Trophoblast cell (in vitro differentiated cells and primary cell): ENCODE measurements around the gene RPL18A.

Experiments
- DNase-seq, 2 donors: peaks; one replicate each; pipeline ENCODE4 v3.0.0-alpha.2; 2016
- H2AFZ ChIP-seq: 2 replicates; pipeline ENCODE4 v1.6.1; 2013; ENCODE audit warnings: low read length, moderate library complexity, mild to moderate bottlenecking; ENCODE audit not compliant: insufficient read depth, poor library complexity
- H2AK5ac ChIP-seq: 2 replicates; pipeline ENCODE4 v1.6.1; 2013; ENCODE audit warnings: mild to moderate bottlenecking, low read length
- H2BK120ac ChIP-seq: 2 replicates; pipeline ENCODE4 v1.6.1; 2013; ENCODE audit warnings: low read length, mild to moderate bottlenecking, moderate library complexity; ENCODE audit not compliant: insufficient read depth, poor library complexity
- H2BK12ac ChIP-seq: 2 replicates; pipeline ENCODE4 v1.6.1; 2013; ENCODE audit warnings: mild to moderate bottlenecking, low read length, moderate library complexity
- H2BK5ac ChIP-seq: 2 replicates; pipeline ENCODE4 v1.6.1; 2013; ENCODE audit warnings: low read length, low read depth, moderate library complexity, mild to moderate bottlenecking; ENCODE audit not compliant: poor library complexity
- H3K14ac ChIP-seq: 2 replicates; pipeline ENCODE4 v1.6.1; 2013; ENCODE audit warnings: mild to moderate bottlenecking, low read length
- H3K18ac ChIP-seq: 2 replicates; pipeline ENCODE4 v1.6.1; 2013; ENCODE audit warnings: mild to moderate bottlenecking, low read length
- H3K23ac ChIP-seq: 2 replicates; pipeline ENCODE4 v1.6.1; 2013; ENCODE audit warnings: low read length
- H3K27ac ChIP-seq: 2 replicates; pipeline ENCODE4 v1.5.1; 2013; ENCODE audit warnings: low read depth, mild to moderate bottlenecking, inconsistent platforms, low read length, moderate library complexity
- H3K27me3 ChIP-seq: 2 replicates; pipeline ENCODE4 v1.6.1; 2013; ENCODE audit warnings: inconsistent platforms, mild to moderate bottlenecking, low read length, moderate library complexity; ENCODE audit not compliant: insufficient read depth
- H3K36me3 ChIP-seq, 2 experiments: 1 replicate in 1 of 2; 2 replicates in 1 of 2; pipeline ENCODE4 v1.6.1; 2013; ENCODE audit warnings: low read length in 2 of 2, mild to moderate bottlenecking in 2 of 2, moderate library complexity in 1 of 2; ENCODE audit not compliant: insufficient read depth in 2 of 2, control insufficient read depth in 1 of 2
- H3K4ac ChIP-seq: 2 replicates; pipeline ENCODE4 v1.6.1; 2013; ENCODE audit warnings: low read depth, mild to moderate bottlenecking, low read length, moderate library complexity
- H3K4me1 ChIP-seq, 2 experiments: 1 replicate in 1 of 2; 2 replicates in 1 of 2; pipeline ENCODE4 v1.6.1; 2013; ENCODE audit warnings: low read length in 2 of 2, mild to moderate bottlenecking in 2 of 2, moderate library complexity in 1 of 2; ENCODE audit not compliant: insufficient read depth in 2 of 2, control insufficient read depth in 1 of 2
- H3K4me2 ChIP-seq: 2 replicates; pipeline ENCODE4 v1.6.1; 2013; ENCODE audit warnings: inconsistent platforms, mild to moderate bottlenecking, low read length, moderate library complexity
- H3K4me3 ChIP-seq: 2 replicates; pipeline ENCODE4 v1.5.1; 2013; ENCODE audit warnings: mild to moderate bottlenecking, low read depth, low read length, inconsistent platforms
- H3K79me1 ChIP-seq: one replicate; pipeline ENCODE4 v1.6.1; 2013; ENCODE audit warnings: low read length
- H3K79me2 ChIP-seq: 2 replicates; pipeline ENCODE4 v1.6.1; 2013; ENCODE audit warnings: low read length, mild to moderate bottlenecking; ENCODE audit not compliant: control insufficient read depth, insufficient read depth, poor library complexity
- H3K9ac ChIP-seq: 2 replicates; pipeline ENCODE4 v1.6.1; 2013; ENCODE audit warnings: mild to moderate bottlenecking, low read length
- H3K9me3 ChIP-seq: 2 replicates; pipeline ENCODE4 v1.6.1; 2013; ENCODE audit warnings: low read depth, mild to moderate bottlenecking, control low read depth, inconsistent platforms, low read length; ENCODE audit not compliant: insufficient read depth
- H4K12ac ChIP-seq: 2 replicates; pipeline ENCODE4 v1.6.1; 2013; ENCODE audit warnings: low read depth, mild to moderate bottlenecking, low read length, moderate library complexity
- H4K8ac ChIP-seq: 2 replicates; pipeline ENCODE4 v1.6.1; 2013; ENCODE audit warnings: low read depth, mild to moderate bottlenecking, low read length, moderate library complexity
- H4K91ac ChIP-seq: one replicate; pipeline ENCODE4 v1.6.1; 2013; ENCODE audit warnings: low read depth, mild to moderate bottlenecking, low read length, moderate library complexity
- WGBS: extraction: QIAGEN DNeasy Blood & Tissue Kit; methylation state at CpG from one replicate; pipeline ENCODE4 v1.1.7; 2013; ENCODE audit warnings: missing lambda C conversion rate; ENCODE audit not compliant: insufficient read length, insufficient coverage; ENCODE audit errors: extremely low coverage; 5-methylcytosine and 5-hydroxymethylcytosine counted together

RPL18A gene

DNA sequence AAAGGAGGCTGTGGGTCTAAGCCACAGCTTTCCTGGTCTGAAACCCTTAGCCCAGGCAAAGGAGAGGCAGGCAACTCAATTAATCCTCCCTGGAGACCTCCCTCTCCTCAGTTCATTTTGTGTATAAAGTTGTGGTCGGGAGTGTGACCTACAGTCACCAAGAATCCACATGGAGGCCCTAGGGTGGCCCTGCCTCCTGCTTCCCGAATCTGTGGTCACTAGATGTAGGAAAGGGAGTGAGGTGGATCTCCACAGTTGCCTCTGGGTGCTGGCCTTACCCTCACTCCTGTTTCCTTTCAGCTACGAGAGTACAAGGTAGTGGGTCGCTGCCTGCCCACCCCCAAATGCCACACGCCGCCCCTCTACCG is 1.3 kb downstream of the RPL18A start:
- no peak for DNase-seq
- H2BK12ac ChIP-seq = no peak overlapping the region
- peak overlapping the region; percentile 91 for H3K4me3 ChIP-seq
- H2AFZ ChIP-seq = no peak overlapping the region
- no peak overlapping the region for H3K18ac ChIP-seq
- H3K4ac ChIP-seq = peak overlapping the region; percentile 95
- H3K27me3 ChIP-seq = no peaks in the 10 kb centered on the region
- no peak overlapping the region for H2AK5ac ChIP-seq
- no peaks in the 10 kb centered on the region for H3K9me3 ChIP-seq
- no peak overlapping the region for H2BK120ac ChIP-seq
- H3K23ac ChIP-seq = no peak overlapping the region
- H3K4me1 ChIP-seq = peaks cover 0 to 12% of the 10 kb centered on the region in 2 experiments
- H4K8ac ChIP-seq = no peak overlapping the region
- H3K79me1 ChIP-seq = peaks cover 4% of the 10 kb centered on the region
- no CpG with 5 or more reads among the region's 7 CpGs for WGBS
- peaks cover 19% of the 10 kb centered on the region for H3K79me2 ChIP-seq
- no peak overlapping the region for H4K12ac ChIP-seq
- no peak overlapping the region for H4K91ac ChIP-seq
- no peak overlapping the region for H2BK5ac ChIP-seq
- H3K14ac ChIP-seq = no peak overlapping the region
- peak overlapping the region; percentile 0 for H3K27ac ChIP-seq
- H3K9ac ChIP-seq = peak overlapping the region; percentile 87
- peaks cover 35 to 41% of the 10 kb centered on the region in 2 experiments for H3K36me3 ChIP-seq
- H3K4me2 ChIP-seq = peak overlapping the region; percentile 76

GRCh38 chr19:17861542-17862402 is 2.1 kb downstream of the RPL18A start:
- H4K91ac ChIP-seq = no peak overlapping the region
- H3K9ac ChIP-seq = peak overlapping the region; percentile 43
- no peak overlapping the region for H2AK5ac ChIP-seq
- no peak overlapping the region for H3K4me3 ChIP-seq
- no peak overlapping the region for H3K27ac ChIP-seq
- H3K79me1 ChIP-seq = peaks cover 4% of the 10 kb centered on the region
- peaks cover 0 to 12% of the 10 kb centered on the region in 2 experiments for H3K4me1 ChIP-seq
- H2BK120ac ChIP-seq = no peak overlapping the region
- no peak overlapping the region for H3K14ac ChIP-seq
- H3K27me3 ChIP-seq = no peaks in the 10 kb centered on the region
- H3K36me3 ChIP-seq = peaks cover 35 to 41% of the 10 kb centered on the region in 2 experiments
- peak overlapping the region; percentile 21 for H3K4me2 ChIP-seq
- peaks cover 2% of the 10 kb centered on the region for H3K9me3 ChIP-seq
- no peak overlapping the region for H3K23ac ChIP-seq
- H2BK5ac ChIP-seq = no peak overlapping the region
- no peak overlapping the region for H4K12ac ChIP-seq
- peak overlapping the region; percentile 17 for H2AFZ ChIP-seq
- H2BK12ac ChIP-seq = no peak overlapping the region
- H4K8ac ChIP-seq = no peak overlapping the region
- peak overlapping the region; percentile 64 for H3K18ac ChIP-seq
- peak overlapping the region; percentile 52 for H3K4ac ChIP-seq
- no CpG with 5 or more reads among the region's 23 CpGs for WGBS
- no peak for DNase-seq
- H3K79me2 ChIP-seq = peaks cover 19% of the 10 kb centered on the region

GRCh38 chr19:17862711-17863519 is 3.2 kb downstream of the RPL18A start:
- no peak overlapping the region for H3K27ac ChIP-seq
- H3K27me3 ChIP-seq = no peaks in the 10 kb centered on the region
- H4K12ac ChIP-seq = no peak overlapping the region
- H3K4me3 ChIP-seq = no peak overlapping the region
- no peak overlapping the region for H4K91ac ChIP-seq
- no peak overlapping the region for H2BK120ac ChIP-seq
- H2BK5ac ChIP-seq = no peak overlapping the region
- no peak overlapping the region for H3K4me2 ChIP-seq
- H2AK5ac ChIP-seq = no peak overlapping the region
- no peak overlapping the region for H3K23ac ChIP-seq
- no peak overlapping the region for H4K8ac ChIP-seq
- peaks cover 2% of the 10 kb centered on the region for H3K9me3 ChIP-seq
- H3K79me1 ChIP-seq = peaks cover 4% of the 10 kb centered on the region
- no peak overlapping the region for H3K14ac ChIP-seq
- no peak for DNase-seq
- H2BK12ac ChIP-seq = no peak overlapping the region
- no peak overlapping the region for H3K4ac ChIP-seq
- WGBS = no CpG with 5 or more reads among the region's 31 CpGs
- H3K4me1 ChIP-seq = peaks cover 0 to 12% of the 10 kb centered on the region in 2 experiments
- peaks cover 35 to 41% of the 10 kb centered on the region in 2 experiments for H3K36me3 ChIP-seq
- H2AFZ ChIP-seq = no peak overlapping the region
- no peak overlapping the region for H3K18ac ChIP-seq
- no peak overlapping the region for H3K9ac ChIP-seq
- peaks cover 19% of the 10 kb centered on the region for H3K79me2 ChIP-seq

DNA sequence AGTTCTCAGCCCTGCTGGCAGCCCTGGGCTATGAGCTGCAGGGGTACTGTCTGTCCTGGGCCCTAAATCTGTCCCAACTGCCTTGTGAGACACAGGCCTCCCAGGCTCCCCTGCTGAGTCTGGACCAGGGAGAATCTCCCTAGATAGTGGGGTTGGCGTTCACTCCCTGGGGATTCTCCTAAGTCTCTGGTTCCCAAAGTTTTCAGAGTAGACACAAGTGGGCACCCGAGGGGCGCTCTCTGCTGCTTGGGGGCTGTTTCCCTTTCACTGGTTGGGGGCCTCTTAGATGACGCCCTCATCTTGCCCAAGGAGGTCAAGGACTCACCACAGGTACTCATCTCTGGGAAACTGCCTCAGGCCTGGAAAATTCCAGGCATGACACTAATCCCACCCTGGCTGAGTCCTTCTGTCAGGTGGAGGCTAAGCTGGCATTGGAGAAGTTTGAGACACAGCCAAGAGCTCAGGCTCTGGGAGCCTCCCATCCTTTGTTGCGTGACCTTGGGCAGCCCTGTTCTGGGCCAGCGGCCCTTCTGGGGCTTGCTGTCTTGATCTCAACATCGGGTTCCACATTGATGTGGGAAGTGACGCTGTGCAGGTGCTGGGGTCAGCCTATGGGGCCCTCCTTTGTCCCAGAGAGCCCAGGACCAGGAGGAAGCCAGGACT is 3.9 kb downstream of the RPL18A start:
- Histone ChIP-seq H4K12ac (no peak overlapping the region), H2AK5ac (no peak overlapping the region), H3K9ac (no peak overlapping the region), H3K27ac (no peak overlapping the region), H4K91ac (no peak overlapping the region), H3K79me1 (peaks cover 4% of the 10 kb centered on the region), H2BK120ac (no peak overlapping the region), H4K8ac (no peak overlapping the region), H3K4me2 (no peak overlapping the region), H3K9me3 (peaks cover 4% of the 10 kb centered on the region), H3K36me3 (peaks cover 35 to 41% of the 10 kb centered on the region in 2 experiments), H3K4me1 (peaks cover 0 to 12% of the 10 kb centered on the region in 2 experiments), H2BK12ac (no peak overlapping the region), H3K4ac (no peak overlapping the region), H2AFZ (no peak overlapping the region), H2BK5ac (no peak overlapping the region), H3K23ac (no peak overlapping the region), H3K4me3 (no peak overlapping the region), H3K27me3 (no peaks in the 10 kb centered on the region), H3K14ac (no peak overlapping the region), H3K79me2 (peaks cover 19% of the 10 kb centered on the region), H3K18ac (no peak overlapping the region)
- peak in 1 of 2 donors; percentile 49 for DNase-seq
- WGBS = no CpG with 5 or more reads among the region's 8 CpGs
